Gastroesophageal sphincter (tissue), 4 donors: ENCODE data around the gene SLC12A8. TPM values are rescaled to one million over a fixed set of nuclear protein-coding genes. Genes with fewer than 3 reads are reported as not detected.

Source experiments
- ATAC-seq: fragments of 150-250 bp; one replicate; pipeline ENCODE4 v1.9.1; 2016; ENCODE audit warnings: mild to moderate bottlenecking, moderate library complexity
- H3K27ac ChIP-seq, 4 donors: fragments of 200-600 bp; sonication (generic) in 3 of 4; 1 replicate in 3 of 4; 2 replicates in 1 of 4; pipeline ENCODE4 v1.5.1; 2016 to 2019
- H3K27me3 ChIP-seq: fragments of 200-600 bp; sonication (generic); one replicate; pipeline ENCODE4 v1.5.1; 2019
- H3K36me3 ChIP-seq, 2 donors: fragments of 200-600 bp; sonication (generic); one replicate each; pipeline ENCODE4 v1.5.1; 2019; ENCODE audit warnings: control low read depth in 1 of 2
- H3K4me1 ChIP-seq, 3 donors: fragments of 200-600 bp; sonication (generic); 1 replicate in 2 of 3; 2 replicates in 1 of 3; pipeline ENCODE4 v1.5.1; 2016 to 2019; ENCODE audit warnings: control low read depth in 2 of 3
- H3K4me3 ChIP-seq, 2 donors: fragments of 200-600 bp; sonication (generic); one replicate each; pipeline ENCODE4 v1.5.1; 2019; ENCODE audit warnings: mild to moderate bottlenecking in 1 of 2, moderate library complexity in 1 of 2
- H3K9me3 ChIP-seq, 3 donors: fragments of 200-600 bp; sonication (generic); one replicate each; pipeline ENCODE4 v1.5.1; 2017 to 2019; ENCODE audit warnings: control low read depth in 2 of 3
- CTCF ChIP-seq, 4 experiments: fragments of 200-600 bp in 2 of 4; fragments of 450-650 bp in 2 of 4; sonication (generic) in 1 of 4; IDR thresholded peaks; one replicate each; pipeline ENCODE4 v1.5.1; 2017 to 2019; ENCODE audit warnings: antibody characterized with exemption in 4 of 4, mild to moderate bottlenecking in 2 of 4, moderate library complexity in 2 of 4
- EP300 ChIP-seq: sonication (generic); formaldehyde crosslinking; IDR thresholded peaks from one replicate; pipeline ENCODE4 v1.6.1; 2017; ENCODE audit warnings: antibody characterized with exemption, mild to moderate bottlenecking
- POLR2A ChIP-seq, 2 donors: fragments of 450-650 bp; IDR thresholded peaks; one replicate each; pipeline ENCODE4 v1.6.1; 2017; ENCODE audit warnings: antibody characterized with exemption in 2 of 2, mild to moderate bottlenecking in 2 of 2, moderate library complexity in 1 of 2
- POLR2AphosphoS5 ChIP-seq: sonication (generic); formaldehyde crosslinking; IDR thresholded peaks from one replicate; pipeline ENCODE4 v1.6.1; 2017; ENCODE audit warnings: antibody characterized with exemption
- WGBS, 2 donors: methylation state at CpG; one replicate each; pipeline ENCODE4 v1.1.5; 2018; ENCODE audit warnings: low coverage in 1 of 2; 5-methylcytosine and 5-hydroxymethylcytosine counted together
- total RNA-seq, 4 donors: library from RNA; depleted of rRNA; stranded (reverse); fragments of >200 nt; gene quantifications; one replicate each; pipeline ENCODE4 v1.1.0, GENCODE V29; 2016

Gene SLC12A8
- total RNA-seq, 4 donors from 2014 or later: 0.13 to 2.3 (median 0.54) TPM; not detected in 1

- Histone ChIP-seq H3K36me3 (no peaks in the 10 kb centered on the region), H3K27me3 (no peaks in the 10 kb centered on the region), H3K4me3 (no peak overlapping the region), H3K4me1 (peaks cover 0 to under 1% (median 0%) of the 10 kb centered on the region in 3 donors), H3K9me3 (no peaks in the 10 kb centered on the region), H3K27ac (no peak overlapping the region)
- no peak for ATAC-seq
- 82 to 86% methylated on average over 10 to 16 of the region's 17 CpGs for WGBS, 2 donors
- TF ChIP-seq CTCF (IDR thresholded peaks at IDR 0.05): no peak
- TF ChIP-seq POLR2AphosphoS5: no peak
- no peak for TF ChIP-seq POLR2A (IDR thresholded peaks at IDR 0.05)
- no peak for TF ChIP-seq EP300
Observed at GRCh38 chr3:125154800-125155269, 57.7 kb downstream of the SLC12A8 start.

- H3K36me3 ChIP-seq: no peaks in the 10 kb centered on the region
- H3K4me3 ChIP-seq: no peak overlapping the region
- peaks cover 0 to 7% (median 0%) of the 10 kb centered on the region in 3 donors for H3K4me1 ChIP-seq
- WGBS, 2 donors: 83% methylated on average over 3 of the region's 3 CpGs; no CpG with 5 or more reads in 1 of the 2 donors
- H3K27ac ChIP-seq: no peak overlapping the region
- TF ChIP-seq POLR2AphosphoS5 (no peak), EP300 (no peak), POLR2A (IDR thresholded peaks at IDR 0.05) (no peak), CTCF (IDR thresholded peaks at IDR 0.05) (no peak)
- H3K9me3 ChIP-seq: no peaks in the 10 kb centered on the region
- no peaks in the 10 kb centered on the region for H3K27me3 ChIP-seq
- ATAC-seq: no peak
Observed at GRCh38 chr3:125154110-125154509, 58.4 kb downstream of the SLC12A8 start.

- H3K27ac ChIP-seq: no peak overlapping the region
- no peaks in the 10 kb centered on the region for H3K36me3 ChIP-seq
- WGBS, 2 donors: 84 to 98% methylated on average over 5 to 9 of the region's 10 CpGs
- H3K4me3 ChIP-seq: no peak overlapping the region
- ATAC-seq: no peak
- TF ChIP-seq POLR2A (IDR thresholded peaks at IDR 0.05) (no peak), EP300 (no peak), CTCF (IDR thresholded peaks at IDR 0.05) (no peak), POLR2AphosphoS5 (no peak)
- H3K27me3 ChIP-seq: no peaks in the 10 kb centered on the region
- H3K9me3 ChIP-seq: no peaks in the 10 kb centered on the region
- H3K4me1 ChIP-seq: peaks cover 0 to 18% (median 3%) of the 10 kb centered on the region in 3 donors
Observed at GRCh38 chr3:125152951-125153350, 59.6 kb downstream of the SLC12A8 start.

GRCh38 chr3:125151916-125152315 lies 60.6 kb downstream of the SLC12A8 start:
- Histone ChIP-seq H3K36me3 (no peaks in the 10 kb centered on the region), H3K27me3 (no peaks in the 10 kb centered on the region), H3K4me1 (peaks cover 0 to 18% (median 3%) of the 10 kb centered on the region in 3 donors), H3K4me3 (no peak overlapping the region), H3K9me3 (no peaks in the 10 kb centered on the region), H3K27ac (no peak overlapping the region)
- no peak for TF ChIP-seq POLR2AphosphoS5
- no peak for TF ChIP-seq EP300
- no peak for TF ChIP-seq POLR2A (IDR thresholded peaks at IDR 0.05)
- no peak for TF ChIP-seq CTCF (IDR thresholded peaks at IDR 0.05)
- 64 to 88% methylated on average over 1 of the region's 1 CpG for WGBS, 2 donors
- ATAC-seq: peak; percentile 29

- H3K27me3 ChIP-seq: no peaks in the 10 kb centered on the region
- no peak for TF ChIP-seq POLR2AphosphoS5
- TF ChIP-seq EP300: no peak
- no peak for TF ChIP-seq CTCF (IDR thresholded peaks at IDR 0.05)
- no peak for TF ChIP-seq POLR2A (IDR thresholded peaks at IDR 0.05)
- H3K4me1 ChIP-seq: peaks cover 0 to 18% (median 3%) of the 10 kb centered on the region in 3 donors
- H3K36me3 ChIP-seq: no peaks in the 10 kb centered on the region
- peak overlapping the region in 1 of 4 donors; percentile 11 for H3K27ac ChIP-seq
- no peaks in the 10 kb centered on the region for H3K9me3 ChIP-seq
- 67 to 77% methylated on average over 9 of the region's 9 CpGs for WGBS, 2 donors
- ATAC-seq: no peak
- no peak overlapping the region for H3K4me3 ChIP-seq
Observed at GRCh38 chr3:125151442-125151817, 61.1 kb downstream of the SLC12A8 start.
